Activated T-cell treated with anti-CD3 and anti-CD28 coated beads, Interleukin-2, amount 50 U/mL, for 1 hour (primary cell): Measurements from ENCODE around the gene COX17.

ENCODE experiments used
- DNase-seq: peaks from one replicate; pipeline ENCODE4 v3.0.0-alpha.2; 2020

The COX17 gene

DNA sequence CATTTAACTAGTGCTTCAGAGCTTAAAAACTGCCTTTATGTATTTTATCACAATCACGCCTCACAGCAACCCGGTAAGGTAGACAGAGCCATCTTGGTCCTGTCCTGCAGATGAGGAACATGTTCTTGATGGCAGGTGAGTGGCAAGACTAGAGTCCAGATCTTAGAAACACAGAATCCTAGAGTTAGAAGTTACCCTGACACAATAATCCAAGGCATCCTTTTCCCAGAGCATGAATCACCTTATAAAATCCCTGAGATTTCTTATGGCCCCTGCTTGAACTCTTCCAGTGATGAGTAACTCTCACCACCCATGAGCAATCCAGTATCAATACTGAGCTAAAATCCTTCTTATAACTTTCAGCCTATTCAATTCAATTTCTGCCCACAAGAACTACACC lies 33.7 kb downstream of the COX17 start:
- DNase-seq: no peak

- no peak for DNase-seq
Measured at GRCh38 chr3:119642746-119643473, 34.3 kb downstream of the COX17 start.

DNA sequence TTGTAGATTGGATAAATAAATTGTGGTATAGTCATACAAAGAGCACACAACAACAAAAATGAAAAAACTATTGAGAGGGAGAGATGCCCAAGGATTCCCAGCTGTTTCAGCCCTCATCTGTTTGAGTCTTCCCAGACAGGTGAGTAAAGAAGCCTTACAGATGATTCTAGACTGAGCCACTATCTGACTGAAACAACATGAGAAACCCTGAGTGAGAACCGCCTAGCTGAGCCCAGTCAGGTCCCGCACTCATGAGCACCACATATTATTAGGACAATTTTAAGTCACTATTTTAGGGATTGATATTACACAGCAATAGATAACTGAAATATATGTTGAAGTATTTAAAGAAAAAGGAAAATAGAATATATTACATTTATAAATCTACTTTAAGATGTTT lies 35.8 kb downstream of the COX17 start:
- DNase-seq: no peak

- no peak for DNase-seq
Measured at GRCh38 chr3:119639494-119640350, 37.5 kb downstream of the COX17 start.

GRCh38 chr3:119637679-119638477 lies 39.3 kb downstream of the COX17 start:
- DNase-seq: no peak

DNA sequence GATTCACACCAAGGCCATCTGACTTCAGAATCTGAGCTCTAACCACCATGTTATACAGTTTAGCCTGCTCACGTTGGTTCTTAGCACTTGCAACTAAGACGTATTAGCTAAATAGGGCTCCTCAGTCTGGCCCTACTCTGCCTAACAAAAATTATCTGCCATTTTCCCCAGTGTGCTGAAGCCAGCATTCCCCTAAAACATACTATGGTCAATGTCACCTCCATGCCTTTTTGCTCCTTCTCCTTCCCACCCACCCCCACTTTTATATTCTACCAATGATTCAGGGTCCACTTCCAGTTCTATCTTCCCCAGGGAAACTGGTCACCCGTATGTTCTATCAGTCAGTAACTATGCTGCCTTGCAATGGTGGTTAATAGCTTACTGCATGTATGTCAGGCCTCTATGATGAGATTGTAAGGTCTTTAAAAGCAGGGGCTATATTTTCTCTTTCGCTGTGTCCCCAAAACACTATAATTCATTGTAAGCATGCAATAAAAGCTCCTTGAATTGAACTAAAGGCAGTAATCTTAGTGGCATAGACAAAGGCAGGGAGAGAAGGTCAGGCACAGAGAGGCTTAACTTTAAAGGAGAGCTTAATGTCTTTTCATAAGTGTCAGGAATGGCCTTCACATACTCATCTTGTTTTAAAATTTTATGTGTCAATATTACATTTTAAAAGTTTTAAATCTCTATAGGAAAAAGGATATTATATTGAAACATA lies 40.2 kb downstream of the COX17 start:
- no peak for DNase-seq

- no peak for DNase-seq
Measured at GRCh38 chr3:119636249-119636648, 41.0 kb downstream of the COX17 start.

- no peak for DNase-seq
Measured at GRCh38 chr3:119635719-119636118, 41.5 kb downstream of the COX17 start.

DNA sequence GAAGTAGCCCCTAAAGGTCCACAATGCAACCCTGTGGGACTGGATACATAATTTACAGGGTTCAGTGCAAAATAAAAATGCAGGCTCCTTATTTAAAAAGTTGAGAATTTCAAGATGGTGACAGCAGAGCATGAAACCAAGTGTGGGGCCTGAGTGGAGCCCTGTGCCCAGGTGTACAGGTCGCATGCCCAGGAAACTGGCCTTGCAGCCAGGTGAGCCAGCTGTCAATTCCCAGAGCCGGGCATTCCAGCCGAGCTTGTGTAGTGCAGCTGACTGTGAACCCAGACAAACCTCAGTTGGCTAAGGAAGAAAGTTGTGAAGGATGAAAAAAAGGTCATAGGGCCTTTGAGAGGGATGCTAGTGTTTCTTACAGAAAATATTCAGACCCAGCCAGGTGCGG lies 44.4 kb downstream of the COX17 start:
- DNase-seq: no peak

GRCh38 chr3:119632216-119632615 lies 45.0 kb downstream of the COX17 start:
- DNase-seq: no peak

GRCh38 chr3:119631516-119631915 lies 45.7 kb downstream of the COX17 start:
- DNase-seq: no peak

DNA sequence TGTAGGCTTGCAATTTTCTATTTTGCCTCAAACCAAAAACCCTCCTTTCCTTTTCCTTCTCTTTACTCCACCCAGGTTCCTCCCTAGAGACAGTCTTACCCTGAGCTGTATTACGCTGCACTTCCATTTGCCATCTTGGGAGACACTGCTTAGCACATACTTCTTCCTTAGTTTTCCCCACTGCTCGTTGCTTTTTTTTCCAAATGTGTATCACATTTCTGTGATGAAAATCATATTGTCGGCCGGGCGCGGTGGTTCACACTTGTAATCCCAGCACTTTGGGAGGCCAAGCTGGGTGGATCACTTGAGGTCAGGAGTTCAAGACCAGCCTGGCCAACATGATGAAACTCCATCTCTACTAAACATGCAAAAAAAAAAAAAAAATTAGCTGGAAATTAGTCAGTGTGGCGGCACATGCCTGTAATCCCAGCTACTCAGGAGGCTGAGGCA lies 46.3 kb downstream of the COX17 start:
- DNase-seq: no peak

DNA sequence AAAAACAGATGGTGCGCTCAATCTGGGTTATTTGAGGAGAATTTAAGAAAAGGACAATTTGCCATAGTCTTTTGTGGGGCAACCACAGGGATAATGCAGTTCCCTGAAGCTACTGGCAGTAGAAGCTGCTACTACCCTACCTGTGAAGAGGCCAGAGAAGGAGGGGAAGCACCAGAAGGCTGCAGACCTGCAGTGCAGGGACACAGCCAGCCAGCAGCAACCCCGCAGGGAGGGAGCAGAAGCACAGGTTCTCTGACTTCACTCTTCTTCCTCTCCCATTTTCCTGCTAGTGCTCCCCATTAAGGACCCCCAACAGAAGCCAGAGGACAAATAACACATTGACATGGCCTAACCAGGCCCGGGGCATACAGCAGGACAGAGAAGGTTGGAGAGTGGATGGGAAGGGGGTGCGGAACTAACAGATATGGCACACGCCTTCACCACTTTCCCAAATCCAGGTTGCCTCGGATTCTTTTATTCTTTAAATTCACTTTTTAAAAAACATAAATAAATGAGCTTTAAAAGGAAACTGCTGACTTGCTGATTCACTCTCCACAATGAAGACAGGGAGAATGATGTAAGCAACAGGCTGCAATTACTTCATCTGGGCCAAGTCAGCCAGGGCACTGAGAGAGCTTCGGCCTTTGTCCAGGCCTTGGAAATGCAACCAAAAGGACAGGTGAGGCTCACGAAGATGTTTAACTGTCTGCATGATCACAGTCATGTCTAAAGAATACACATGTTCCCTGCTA lies 46.9 kb downstream of the COX17 start:
- DNase-seq: no peak

DNA sequence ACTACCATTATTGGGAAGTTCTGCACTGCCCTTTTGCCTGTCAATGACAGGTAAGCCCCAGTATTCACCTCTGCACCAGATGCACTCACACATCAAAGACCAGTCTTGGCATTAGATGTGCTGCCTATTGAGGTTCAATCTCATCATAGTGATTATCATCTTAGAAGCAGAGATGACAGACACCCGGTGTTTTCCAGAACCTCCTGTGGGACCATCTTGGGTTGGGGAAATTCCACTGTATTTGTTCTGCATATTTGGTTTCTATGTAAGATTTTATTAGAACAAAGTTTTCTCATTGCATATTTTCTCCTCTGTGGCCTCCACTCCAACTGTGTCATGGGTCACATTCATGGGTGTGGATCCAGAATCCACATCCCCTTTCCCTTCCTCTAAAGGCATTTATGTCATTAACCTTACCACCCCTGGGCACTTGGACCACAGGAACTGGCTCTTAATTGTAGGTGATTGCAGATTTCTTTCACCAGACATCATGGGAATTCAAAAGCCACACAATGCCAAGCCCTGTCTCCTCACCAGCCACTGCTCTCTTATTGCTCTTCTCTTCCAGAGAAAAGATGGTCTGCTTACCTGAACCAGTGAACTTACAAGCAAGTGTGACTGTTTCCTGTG lies 48.3 kb downstream of the COX17 start:
- no peak for DNase-seq

DNA sequence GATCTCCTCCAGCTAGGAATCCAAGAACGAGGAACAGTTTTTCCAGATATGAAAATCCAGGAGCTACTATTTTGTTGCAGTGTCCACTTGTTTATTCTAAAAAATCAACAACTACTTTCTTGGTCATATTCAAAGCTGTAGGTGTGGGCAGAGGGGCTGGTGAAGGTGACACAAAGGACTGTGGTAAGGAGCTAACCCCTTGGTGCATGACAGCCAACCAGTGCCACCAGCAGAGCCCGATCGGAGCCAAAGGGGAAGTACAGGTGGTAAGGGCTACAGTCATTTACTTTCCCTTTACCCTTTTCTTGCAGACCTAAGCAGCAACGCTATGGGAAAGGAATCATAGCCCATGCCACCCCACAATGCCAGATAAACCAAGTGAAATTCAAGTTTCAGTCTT lies 48.8 kb downstream of the COX17 start:
- no peak for DNase-seq

DNA sequence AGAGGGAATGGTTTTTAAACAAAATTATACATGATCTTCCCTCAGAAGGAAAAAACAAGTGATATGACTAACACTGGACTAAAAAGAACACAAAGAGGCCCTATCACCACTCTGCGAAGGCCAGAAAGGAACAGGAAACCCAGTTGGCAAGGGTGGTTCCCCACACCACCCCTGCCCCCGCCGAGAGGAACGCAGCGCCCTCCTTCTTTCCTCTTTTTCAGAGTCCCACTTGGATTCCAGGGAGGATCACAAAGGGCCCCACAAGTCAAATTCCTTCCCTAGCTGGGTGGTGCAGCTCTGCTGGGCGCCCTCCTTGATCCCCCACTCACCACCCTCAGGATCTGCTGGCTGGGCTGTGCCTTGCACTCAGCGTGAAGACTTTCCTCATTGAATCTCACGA lies 49.7 kb downstream of the COX17 start:
- no peak for DNase-seq

GRCh38 chr3:119626196-119626595 lies 51.0 kb downstream of the COX17 start:
- DNase-seq: no peak

DNA sequence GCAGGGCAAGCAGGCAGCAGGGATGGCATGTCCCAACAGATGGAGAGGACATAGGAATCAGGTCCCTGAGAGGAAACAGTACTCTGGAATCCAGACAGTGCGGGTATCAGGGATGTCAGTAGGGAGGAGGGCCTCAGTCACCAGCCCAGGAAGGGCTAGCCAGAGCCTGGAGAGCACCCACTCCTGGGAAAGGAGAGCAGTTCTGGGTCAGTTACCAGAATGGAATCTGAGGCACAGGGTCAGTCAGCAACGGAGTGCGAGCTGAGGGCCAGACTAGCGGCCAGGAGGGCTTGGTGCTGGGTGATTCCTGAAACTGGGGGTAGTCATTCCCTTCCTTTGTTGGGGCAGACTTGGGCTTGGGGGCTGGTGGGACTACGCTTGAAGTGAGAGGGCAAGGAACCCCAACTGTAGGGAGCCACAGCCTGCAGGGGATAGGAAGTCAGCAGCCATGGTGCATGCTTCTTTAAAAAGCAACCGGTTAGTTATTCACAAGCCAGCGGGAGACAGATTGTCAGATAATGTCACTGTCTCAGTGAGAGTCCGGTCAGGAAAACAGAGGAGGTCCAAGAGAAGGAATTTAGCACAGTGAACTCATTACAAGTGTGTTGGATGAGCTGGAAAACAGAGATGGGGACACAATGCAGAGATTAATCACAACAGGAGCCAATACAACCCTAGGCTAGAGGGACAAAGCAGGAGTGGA lies 51.6 kb downstream of the COX17 start:
- DNase-seq: no peak

GRCh38 chr3:119624002-119624720 lies 53.0 kb downstream of the COX17 start:
- no peak for DNase-seq

DNA sequence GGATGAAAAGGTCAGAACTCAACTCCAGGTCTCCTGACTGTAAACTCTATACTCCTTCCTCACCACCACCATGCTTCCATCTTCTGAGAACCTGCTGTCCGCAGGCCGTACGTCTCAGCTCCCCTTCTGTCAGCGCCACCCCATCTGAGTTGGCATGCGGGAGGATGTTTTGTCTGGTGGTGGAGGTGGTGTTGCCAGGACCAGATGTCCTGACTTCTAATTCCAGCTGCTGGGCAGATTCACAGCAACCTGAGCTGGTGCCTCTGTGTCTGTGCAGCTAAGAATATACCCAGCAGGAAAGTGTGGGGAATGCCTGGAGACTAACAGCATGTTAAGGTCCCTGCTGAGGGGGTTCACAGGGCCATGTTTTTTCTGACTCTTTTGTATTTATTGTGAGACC lies 56.3 kb downstream of the COX17 start:
- DNase-seq: no peak
